ENCODE measurements around the gene FRMD4A.
A peak's percentile ranks its signal among the peaks of the same experiment; 100 is the strongest.

The FRMD4A gene

GRCh38 chr10:13791483-13791882 is 539.2 kb downstream of the FRMD4A start:
- DNase-seq (ENCODE audit: extremely low read depth, low read depth) = no peak
- TF ChIP-seq, protein P1, sequence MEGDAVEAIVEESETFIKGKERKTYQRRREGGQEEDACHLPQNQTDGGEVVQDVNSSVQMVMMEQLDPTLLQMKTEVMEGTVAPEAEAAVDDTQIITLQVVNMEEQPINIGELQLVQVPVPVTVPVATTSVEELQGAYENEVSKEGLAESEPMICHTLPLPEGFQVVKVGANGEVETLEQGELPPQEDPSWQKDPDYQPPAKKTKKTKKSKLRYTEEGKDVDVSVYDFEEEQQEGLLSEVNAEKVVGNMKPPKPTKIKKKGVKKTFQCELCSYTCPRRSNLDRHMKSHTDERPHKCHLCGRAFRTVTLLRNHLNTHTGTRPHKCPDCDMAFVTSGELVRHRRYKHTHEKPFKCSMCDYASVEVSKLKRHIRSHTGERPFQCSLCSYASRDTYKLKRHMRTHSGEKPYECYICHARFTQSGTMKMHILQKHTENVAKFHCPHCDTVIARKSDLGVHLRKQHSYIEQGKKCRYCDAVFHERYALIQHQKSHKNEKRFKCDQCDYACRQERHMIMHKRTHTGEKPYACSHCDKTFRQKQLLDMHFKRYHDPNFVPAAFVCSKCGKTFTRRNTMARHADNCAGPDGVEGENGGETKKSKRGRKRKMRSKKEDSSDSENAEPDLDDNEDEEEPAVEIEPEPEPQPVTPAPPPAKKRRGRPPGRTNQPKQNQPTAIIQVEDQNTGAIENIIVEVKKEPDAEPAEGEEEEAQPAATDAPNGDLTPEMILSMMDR (IDR thresholded peaks at IDR 0.05; ENCODE audit: low read depth, low read length, missing control alignments) = no peak
- no peak overlapping the region for H3K4me3 ChIP-seq (replicated peaks; ENCODE audit: low read depth, low read length)

DNA sequence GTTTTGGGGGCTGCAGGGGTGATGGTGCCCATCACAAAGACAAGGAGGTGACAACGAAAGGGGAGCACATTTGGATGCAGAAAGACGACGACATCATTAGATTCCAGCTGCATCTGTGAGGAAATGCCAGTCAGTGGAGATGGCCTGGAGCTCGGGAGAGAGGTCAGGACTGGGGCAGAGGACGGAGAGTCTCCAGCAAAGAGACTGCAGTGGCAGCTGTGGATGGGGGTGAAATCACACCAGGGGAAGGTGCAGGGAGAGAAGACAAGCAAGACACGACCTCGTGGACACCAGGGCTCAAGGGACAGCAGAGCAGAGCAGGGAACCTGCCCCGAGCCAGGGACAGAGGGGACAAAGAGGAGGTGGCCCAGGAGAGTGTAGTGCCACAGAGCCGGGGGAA is 540.5 kb downstream of the FRMD4A start:
- H3K4me3 ChIP-seq (replicated peaks; ENCODE audit: low read depth, low read length) = no peak overlapping the region
- DNase-seq (ENCODE audit: extremely low read depth, low read depth) = no peak
- TF ChIP-seq, protein P1 (IDR thresholded peaks at IDR 0.05; ENCODE audit: low read depth, low read length, missing control alignments) = no peak

- DNase-seq (ENCODE audit: extremely low read depth, low read depth) = no peak
- TF ChIP-seq, protein P1 (IDR thresholded peaks at IDR 0.05; ENCODE audit: low read depth, low read length, missing control alignments) = no peak
- no peak overlapping the region for H3K4me3 ChIP-seq (replicated peaks; ENCODE audit: low read depth, low read length)
Measured at GRCh38 chr10:13789448-13789829, 541.3 kb downstream of the FRMD4A start.

DNA sequence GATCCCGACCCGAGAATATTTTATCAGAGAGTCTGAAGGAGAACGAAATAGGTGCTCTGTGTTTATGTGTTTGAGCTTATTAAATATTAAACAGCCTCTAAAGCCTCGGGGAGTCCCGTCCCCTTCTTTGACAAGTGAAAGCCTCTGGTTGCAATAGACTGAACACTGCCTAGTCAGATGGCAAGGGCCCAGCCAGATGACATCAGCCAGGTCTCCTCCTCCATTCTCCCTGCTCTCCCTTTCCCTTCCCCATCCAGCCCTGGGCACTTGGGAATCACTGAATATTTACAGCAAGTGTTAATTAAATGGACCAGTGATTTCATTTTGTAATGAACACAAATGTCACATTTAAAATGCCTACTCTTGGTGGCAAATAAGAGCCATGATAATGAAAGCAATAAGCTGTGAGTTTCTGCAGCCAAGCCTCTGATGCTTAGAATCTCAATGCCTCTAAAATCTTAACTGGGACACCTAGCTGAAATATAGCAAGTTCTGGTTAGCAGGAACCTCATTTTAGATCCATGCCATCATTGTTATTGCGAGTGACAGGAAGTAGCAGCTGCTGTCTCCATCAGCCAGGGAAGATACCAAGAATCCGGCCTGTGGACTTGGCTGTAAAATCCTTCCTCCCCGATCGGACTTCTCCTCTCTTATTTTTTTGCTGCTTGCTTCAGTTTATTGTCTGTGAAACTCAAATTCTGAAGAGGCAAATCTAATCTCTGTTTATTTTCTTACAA is 541.8 kb downstream of the FRMD4A start:
- DNase-seq (ENCODE audit: extremely low read depth, low read depth) = no peak
- TF ChIP-seq, protein P1 (IDR thresholded peaks at IDR 0.05; ENCODE audit: low read depth, low read length, missing control alignments) = no peak
- H3K4me3 ChIP-seq (replicated peaks; ENCODE audit: low read depth, low read length) = no peak overlapping the region

- DNase-seq (ENCODE audit: extremely low read depth, low read depth) = no peak
- TF ChIP-seq, protein P1 (IDR thresholded peaks at IDR 0.05; ENCODE audit: low read depth, low read length, missing control alignments) = no peak
- H3K4me3 ChIP-seq (replicated peaks; ENCODE audit: low read depth, low read length) = no peak overlapping the region
Measured at GRCh38 chr10:13788320-13788600, 542.5 kb downstream of the FRMD4A start.

DNA sequence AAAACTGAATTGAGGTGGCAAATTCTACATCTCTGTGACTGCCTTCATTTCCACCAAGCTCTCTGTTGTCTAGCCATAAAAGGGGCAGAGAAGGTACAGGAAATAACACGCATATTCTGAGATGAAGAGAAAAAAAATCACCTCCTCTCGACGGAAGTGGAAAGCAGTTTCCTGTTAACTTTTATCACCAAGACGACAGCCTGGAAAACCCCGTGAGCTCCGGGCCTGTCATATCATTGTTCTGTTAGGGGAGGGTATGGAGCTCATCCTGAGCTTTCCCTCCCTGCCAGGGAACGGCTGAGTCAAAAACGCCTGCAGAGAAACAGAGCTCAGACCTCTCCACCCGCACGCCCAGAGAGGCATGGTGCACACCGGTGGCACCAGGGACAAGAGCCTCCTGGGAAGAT is 543.7 kb downstream of the FRMD4A start:
- no peak for DNase-seq (ENCODE audit: extremely low read depth, low read depth)
- H3K4me3 ChIP-seq (replicated peaks; ENCODE audit: low read depth, low read length) = no peak overlapping the region
- TF ChIP-seq, protein P1 (IDR thresholded peaks at IDR 0.05; ENCODE audit: low read depth, low read length, missing control alignments) = no peak

GRCh38 chr10:13784067-13784466 is 546.7 kb downstream of the FRMD4A start:
- no peak overlapping the region for H3K4me3 ChIP-seq (replicated peaks; ENCODE audit: low read depth, low read length)
- DNase-seq (ENCODE audit: extremely low read depth, low read depth) = peak; percentile 24
- TF ChIP-seq, protein P1 (IDR thresholded peaks at IDR 0.05; ENCODE audit: low read depth, low read length, missing control alignments) = peak; percentile 52
